Spinal cord (tissue), 10 donors: ENCODE results near the gene GORASP2. TPM values are rescaled to one million over a fixed set of nuclear protein-coding genes. Genes with fewer than 3 reads are reported as not detected.

Experiments used
- DNase-seq, 6 donors: peaks; one replicate each; pipeline versions ENCODE4 v3.0.0 to v3.0.0-alpha.2; 2013 to 2015; ENCODE audit warnings: low spot score in 6 of 6, low read depth in 4 of 6
- H3K27ac ChIP-seq: one replicate; pipeline ENCODE4 v1.5.1; 2013; ENCODE audit warnings: low read depth, low read length, control low read depth
- H3K27me3 ChIP-seq: one replicate; pipeline ENCODE4 v1.6.1; 2013; ENCODE audit warnings: low read length; ENCODE audit not compliant: control insufficient read depth, insufficient read depth
- H3K36me3 ChIP-seq: one replicate; pipeline ENCODE4 v1.6.1; 2013; ENCODE audit warnings: low read length; ENCODE audit not compliant: control insufficient read depth, insufficient read depth
- H3K4me1 ChIP-seq: one replicate; pipeline ENCODE4 v1.6.1; 2013; ENCODE audit warnings: low read length; ENCODE audit not compliant: control insufficient read depth, insufficient read depth
- H3K4me3 ChIP-seq: one replicate; pipeline ENCODE4 v1.5.1; 2013; ENCODE audit warnings: low read depth, low read length, control low read depth
- H3K9me3 ChIP-seq: one replicate; pipeline ENCODE4 v1.6.1; 2013; ENCODE audit warnings: low read length; ENCODE audit not compliant: control insufficient read depth, insufficient read depth
- WGBS: methylation state at CpG from one replicate; pipeline ENCODE4 v1.1.5; 2013; ENCODE audit warnings: missing lambda C conversion rate; ENCODE audit not compliant: insufficient coverage; 5-methylcytosine and 5-hydroxymethylcytosine counted together
- polyA plus RNA-seq, 2 donors: library from polyadenylated mRNA; unstranded; fragments of 120-200 nt; gene quantifications; one replicate each; pipeline ENCODE4 v1.2.1, GENCODE V29; 2013; ENCODE audit not compliant: insufficient read length in 2 of 2
- total RNA-seq, 2 donors: library from RNA; depleted of rRNA in 1 of 2; stranded (reverse); fragments of 120-200 nt in 1 of 2; fragments of >200 nt in 1 of 2; gene quantifications; one replicate each; pipeline versions ENCODE4 v1.2.3 to v1.2.4, GENCODE V29; 2013 to 2014
- donor health status: healthy.

GORASP2 gene
- total and polyA plus RNA-seq, 4 donors: 30.6 to 72.6 (median 51.9) TPM

DNA sequence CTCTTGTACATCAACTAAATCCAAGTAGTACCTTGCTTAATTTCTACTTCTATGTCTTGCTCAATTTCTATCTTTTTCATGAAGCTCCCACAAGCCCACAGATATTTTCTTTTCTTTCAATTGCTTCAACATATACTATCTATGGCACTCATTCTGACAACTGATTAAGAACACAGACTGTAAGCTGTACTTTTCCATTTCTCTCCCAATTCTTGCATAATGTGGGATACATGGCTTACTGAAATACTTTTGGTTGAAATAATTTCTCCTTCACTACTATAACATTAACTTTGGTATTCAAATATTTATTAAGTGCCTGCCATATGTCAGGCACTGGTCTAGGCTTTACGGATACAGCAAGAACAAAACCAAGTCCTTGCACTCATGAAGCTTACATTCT lies 84.8 kb downstream of the GORASP2 start:
- H3K9me3 ChIP-seq: no peaks in the 10 kb centered on the region
- H3K27ac ChIP-seq: no peak overlapping the region
- peaks cover 8% of the 10 kb centered on the region for H3K36me3 ChIP-seq
- no peak for DNase-seq
- WGBS: no CpG with 5 or more reads among the region's 1 CpG
- H3K27me3 ChIP-seq: no peaks in the 10 kb centered on the region
- no peak overlapping the region for H3K4me3 ChIP-seq
- no peaks in the 10 kb centered on the region for H3K4me1 ChIP-seq

GRCh38 chr2:171016125-171016524 lies 87.1 kb downstream of the GORASP2 start:
- no peak for DNase-seq
- no peaks in the 10 kb centered on the region for H3K4me1 ChIP-seq
- no peak overlapping the region for H3K27ac ChIP-seq
- no peaks in the 10 kb centered on the region for H3K27me3 ChIP-seq
- WGBS: 67% methylated on average over 3 of the region's 9 CpGs
- no peaks in the 10 kb centered on the region for H3K9me3 ChIP-seq
- H3K36me3 ChIP-seq: peaks cover 6% of the 10 kb centered on the region
- H3K4me3 ChIP-seq: no peak overlapping the region

Other genes starting within 250 kb of the GORASP2 start
- gene SP5, start 213.9 kb upstream of the GORASP2 start, total RNA-seq: 1 to 10 TPM in 1 of 2 donors, under 1 TPM in 1; 0.99 to 5.5 TPM
- gene SP5, start 213.9 kb upstream of the GORASP2 start, polyA plus RNA-seq: 1 to 10 TPM; 1.7 to 4.3 TPM
- gene ERICH2, start 158.9 kb upstream of the GORASP2 start, total RNA-seq: 1 to 10 TPM; 1.1 to 3.9 TPM
- 1 to 10 TPM; 3.0 to 5.0 TPM for gene ERICH2, start 158.9 kb upstream of the GORASP2 start, polyA plus RNA-seq
- gene GAD1, start 112.4 kb upstream of the GORASP2 start, total RNA-seq: 10 to 100 TPM; 17.2 to 60.9 TPM
- 10 to 100 TPM; 74.8 to 80.7 TPM for gene GAD1, start 112.4 kb upstream of the GORASP2 start, polyA plus RNA-seq
- gene TLK1, start 231.6 kb downstream of the GORASP2 start, total RNA-seq: 10 to 100 TPM; 32.0 to 43.3 TPM
- 10 to 100 TPM; 28.5 to 34.2 TPM for gene TLK1, start 231.6 kb downstream of the GORASP2 start, polyA plus RNA-seq